Measurements from ENCODE around the gene PITPNM2.

The PITPNM2 gene

DNA sequence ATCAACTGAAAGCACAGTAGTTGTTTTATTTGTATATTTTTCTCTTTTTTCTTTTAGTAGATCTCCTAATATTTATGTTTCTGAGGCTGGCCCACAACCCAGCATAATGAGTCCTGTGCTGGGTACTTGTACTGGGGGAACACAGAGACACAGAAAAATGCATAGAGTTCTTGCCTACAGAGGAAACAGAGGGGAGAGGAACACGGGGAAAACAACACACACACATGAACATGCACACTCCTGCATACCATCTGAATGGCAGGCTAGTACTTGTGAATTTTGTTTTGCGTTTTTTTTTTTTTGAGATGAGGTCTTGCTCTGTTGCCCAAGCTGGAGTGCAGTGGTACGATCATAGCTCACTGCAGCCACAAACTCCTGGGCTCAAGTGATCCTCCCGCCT, 21.3 kb downstream of the PITPNM2 start:
- H3K9me2 ChIP-seq (replicated peaks; ENCODE audit: control insufficient read depth, low read length): no peaks in the 10 kb centered on the region
- no peak overlapping the region for H3K27ac ChIP-seq (ENCODE audit: low read depth, low read length)
- H4K20me1 ChIP-seq (ENCODE audit: control insufficient read depth, insufficient read depth, low read depth, low read length): no peaks in the 10 kb centered on the region
- no peaks in the 10 kb centered on the region for H3K9me3 ChIP-seq (ENCODE audit: control insufficient read depth, insufficient read depth, low read length)
- peaks cover 14% of the 10 kb centered on the region; the same call in 1 of the 2 replicates for H3K27me3 ChIP-seq (ENCODE audit: control insufficient read depth, low read length)
- no peak overlapping the region for H3K4me2 ChIP-seq (ENCODE audit: low read length)
- H3F3A ChIP-seq (ENCODE audit: control insufficient read depth, insufficient read depth): no peaks in the 10 kb centered on the region
- H3K36me3 ChIP-seq (ENCODE audit: control insufficient read depth, low read length): no peaks in the 10 kb centered on the region
- H3K79me2 ChIP-seq (ENCODE audit: control insufficient read depth, low read length): no peaks in the 10 kb centered on the region
- no peak for TF ChIP-seq EZH2phosphoT487 (IDR thresholded peaks at IDR 0.05; ENCODE audit: borderline replicate concordance, low read length)
- TF ChIP-seq, protein P1, sequence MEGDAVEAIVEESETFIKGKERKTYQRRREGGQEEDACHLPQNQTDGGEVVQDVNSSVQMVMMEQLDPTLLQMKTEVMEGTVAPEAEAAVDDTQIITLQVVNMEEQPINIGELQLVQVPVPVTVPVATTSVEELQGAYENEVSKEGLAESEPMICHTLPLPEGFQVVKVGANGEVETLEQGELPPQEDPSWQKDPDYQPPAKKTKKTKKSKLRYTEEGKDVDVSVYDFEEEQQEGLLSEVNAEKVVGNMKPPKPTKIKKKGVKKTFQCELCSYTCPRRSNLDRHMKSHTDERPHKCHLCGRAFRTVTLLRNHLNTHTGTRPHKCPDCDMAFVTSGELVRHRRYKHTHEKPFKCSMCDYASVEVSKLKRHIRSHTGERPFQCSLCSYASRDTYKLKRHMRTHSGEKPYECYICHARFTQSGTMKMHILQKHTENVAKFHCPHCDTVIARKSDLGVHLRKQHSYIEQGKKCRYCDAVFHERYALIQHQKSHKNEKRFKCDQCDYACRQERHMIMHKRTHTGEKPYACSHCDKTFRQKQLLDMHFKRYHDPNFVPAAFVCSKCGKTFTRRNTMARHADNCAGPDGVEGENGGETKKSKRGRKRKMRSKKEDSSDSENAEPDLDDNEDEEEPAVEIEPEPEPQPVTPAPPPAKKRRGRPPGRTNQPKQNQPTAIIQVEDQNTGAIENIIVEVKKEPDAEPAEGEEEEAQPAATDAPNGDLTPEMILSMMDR (IDR thresholded peaks at IDR 0.05; ENCODE audit: low read depth, low read length, poor library complexity, severe bottlenecking): no peak
- no peaks in the 10 kb centered on the region for H3K4me1 ChIP-seq (ENCODE audit: control insufficient read depth, low read length)
- no peak overlapping the region for H3K4me3 ChIP-seq (ENCODE audit: low read length)

DNA sequence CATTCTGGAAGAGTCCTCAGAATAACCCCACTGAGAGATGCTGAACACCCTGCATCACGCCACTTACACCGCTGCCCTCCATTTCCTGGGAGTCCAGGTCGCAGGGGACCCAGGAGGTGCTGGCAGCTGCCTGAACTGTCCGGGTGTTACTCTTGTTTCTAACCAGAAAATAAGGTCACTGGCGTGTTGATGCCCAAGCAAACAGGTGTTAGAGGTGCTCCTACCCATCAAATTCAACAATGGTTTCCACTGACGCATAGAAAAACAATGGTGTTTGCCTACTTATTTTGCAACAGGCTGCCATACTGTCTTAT, 23.8 kb downstream of the PITPNM2 start:
- Histone ChIP-seq H3K4me2 (ENCODE audit: low read length) (no peak overlapping the region), H3K27ac (ENCODE audit: low read depth, low read length) (no peak overlapping the region), H3K79me2 (ENCODE audit: control insufficient read depth, low read length) (no peaks in the 10 kb centered on the region), H4K20me1 (ENCODE audit: control insufficient read depth, insufficient read depth, low read depth, low read length) (no peaks in the 10 kb centered on the region), H3K27me3 (ENCODE audit: control insufficient read depth, low read length) (peaks cover 8% of the 10 kb centered on the region; the same call in 1 of the 2 replicates), H3F3A (ENCODE audit: control insufficient read depth, insufficient read depth) (no peaks in the 10 kb centered on the region), H3K9me3 (ENCODE audit: control insufficient read depth, insufficient read depth, low read length) (no peaks in the 10 kb centered on the region), H3K4me3 (ENCODE audit: low read length) (no peak overlapping the region), H3K4me1 (ENCODE audit: control insufficient read depth, low read length) (no peaks in the 10 kb centered on the region), H3K9me2 (replicated peaks; ENCODE audit: control insufficient read depth, low read length) (no peaks in the 10 kb centered on the region), H3K36me3 (ENCODE audit: control insufficient read depth, low read length) (no peaks in the 10 kb centered on the region)
- TF ChIP-seq, protein P1 (IDR thresholded peaks at IDR 0.05; ENCODE audit: low read depth, low read length, poor library complexity, severe bottlenecking): no peak
- TF ChIP-seq EZH2phosphoT487 (IDR thresholded peaks at IDR 0.05; ENCODE audit: borderline replicate concordance, low read length): no peak

DNA sequence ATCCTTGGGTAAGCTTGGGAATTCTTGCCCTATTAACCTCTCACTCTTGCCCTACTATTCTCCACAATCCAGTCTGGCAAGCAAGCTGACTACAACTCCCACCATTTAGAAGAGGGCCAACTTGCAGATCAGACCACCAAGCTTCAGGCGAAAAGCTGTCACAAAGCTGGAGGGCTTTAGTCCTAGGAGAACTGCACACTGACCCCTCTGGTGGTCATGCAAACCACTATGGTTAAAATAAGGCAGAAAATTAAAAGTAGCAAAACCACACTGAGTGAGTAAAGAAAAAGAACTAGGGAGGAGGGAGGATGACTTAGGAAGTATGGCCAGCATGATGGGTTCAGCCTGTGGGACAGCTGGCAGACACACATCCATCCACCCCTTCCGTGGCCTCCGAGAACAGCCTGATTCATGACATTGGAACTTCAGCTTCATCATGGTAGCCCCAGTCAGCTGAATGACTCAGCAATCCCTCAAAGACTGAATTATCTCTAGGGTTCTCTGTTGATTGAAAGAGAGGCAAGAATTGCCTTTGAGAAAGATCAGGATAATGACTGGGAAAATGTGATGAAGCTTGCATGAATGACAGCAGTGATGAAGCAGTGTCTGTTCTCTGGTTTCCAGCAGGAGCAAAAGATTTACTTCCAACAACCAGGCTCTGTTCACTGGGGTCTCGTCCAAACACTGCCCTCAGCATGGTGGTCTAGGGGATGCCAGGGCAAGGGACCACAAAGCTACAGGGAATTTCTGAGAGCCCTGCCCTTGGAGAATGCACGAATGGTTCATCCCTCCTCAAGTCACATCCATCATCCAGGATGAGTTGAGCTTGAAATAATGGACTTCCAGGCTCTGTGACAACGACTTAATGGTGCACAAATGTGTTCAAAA, 24.4 kb downstream of the PITPNM2 start:
- H3K4me3 ChIP-seq (ENCODE audit: low read length): no peak overlapping the region
- no peak overlapping the region for H3K4me2 ChIP-seq (ENCODE audit: low read length)
- no peak overlapping the region for H3K27ac ChIP-seq (ENCODE audit: low read depth, low read length)

More for the DNA sequence above, 24.4 kb downstream of the PITPNM2 start:
- no peaks in the 10 kb centered on the region for H3K4me1 ChIP-seq (ENCODE audit: control insufficient read depth, low read length)
- H3K79me2 ChIP-seq (ENCODE audit: control insufficient read depth, low read length): no peaks in the 10 kb centered on the region
- TF ChIP-seq EZH2phosphoT487 (IDR thresholded peaks at IDR 0.05; ENCODE audit: borderline replicate concordance, low read length): no peak
- TF ChIP-seq, protein P1 (IDR thresholded peaks at IDR 0.05; ENCODE audit: low read depth, low read length, poor library complexity, severe bottlenecking): no peak
- no peaks in the 10 kb centered on the region for H4K20me1 ChIP-seq (ENCODE audit: control insufficient read depth, insufficient read depth, low read depth, low read length)
- peaks cover 8% of the 10 kb centered on the region; the same call in 1 of the 2 replicates for H3K27me3 ChIP-seq (ENCODE audit: control insufficient read depth, low read length)
- H3K9me2 ChIP-seq (replicated peaks; ENCODE audit: control insufficient read depth, low read length): no peaks in the 10 kb centered on the region
- no peaks in the 10 kb centered on the region for H3K36me3 ChIP-seq (ENCODE audit: control insufficient read depth, low read length)
- no peaks in the 10 kb centered on the region for H3F3A ChIP-seq (ENCODE audit: control insufficient read depth, insufficient read depth)
- H3K9me3 ChIP-seq (ENCODE audit: control insufficient read depth, insufficient read depth, low read length): no peaks in the 10 kb centered on the region

All from DOHH2 (cell line).